ENCODE results near the gene SNX33. TPM values are rescaled to one million over a fixed set of nuclear protein-coding genes. Genes with fewer than 3 reads are reported as not detected.

SNX33 gene
- total RNA-seq, 2 donors from 2014 or later = 1.7 to 1.8 TPM

- ATAC-seq (no peak), DNase-seq (no peak)
- Mint-ChIP-seq H3K4me3 (no peak overlapping the region), H3K27me3 (no peaks in the 10 kb centered on the region), H3K27ac (peak overlapping the region; percentile 79), H3K36me3 (ENCODE audit: low read depth) (no peaks in the 10 kb centered on the region), H3K4me1 (peaks cover 31% of the 10 kb centered on the region)
- H3K9me3 ChIP-seq (ENCODE audit: control insufficient read depth, low read length, poor library complexity, severe bottlenecking) = no peaks in the 10 kb centered on the region
Observed at GRCh38 chr15:75636026-75636425, 11.7 kb upstream of the SNX33 start.

GRCh38 chr15:75637245-75638009 is 10.3 kb upstream of the SNX33 start:
- no peaks in the 10 kb centered on the region for H3K36me3 Mint-ChIP-seq (ENCODE audit: low read depth)
- H3K4me3 Mint-ChIP-seq = peak overlapping the region; percentile 94
- no peak for DNase-seq
- peaks cover 36% of the 10 kb centered on the region for H3K4me1 Mint-ChIP-seq
- H3K9me3 ChIP-seq (ENCODE audit: control insufficient read depth, low read length, poor library complexity, severe bottlenecking) = no peaks in the 10 kb centered on the region
- no peaks in the 10 kb centered on the region for H3K27me3 Mint-ChIP-seq
- ATAC-seq = no peak
- peak overlapping the region; percentile 90 for H3K27ac Mint-ChIP-seq

- DNase-seq = no peak
- Mint-ChIP-seq H3K4me3 (peak overlapping the region; percentile 94), H3K4me1 (peaks cover 38% of the 10 kb centered on the region), H3K27ac (peak overlapping the region; percentile 90), H3K36me3 (ENCODE audit: low read depth) (no peaks in the 10 kb centered on the region), H3K27me3 (no peaks in the 10 kb centered on the region)
- no peak for ATAC-seq
- no peaks in the 10 kb centered on the region for H3K9me3 ChIP-seq (ENCODE audit: control insufficient read depth, low read length, poor library complexity, severe bottlenecking)
Observed at GRCh38 chr15:75639191-75639708, 8.5 kb upstream of the SNX33 start.

GRCh38 chr15:75639709-75640482 is 7.8 kb upstream of the SNX33 start, which contains the start of gene IMP3:
IMP3 (minus strand) TSS chr15:75640224; CDS start chr15:75640168, 56 bp downstream.
- Mint-ChIP-seq H3K4me1 (peaks cover 40% of the 10 kb centered on the region), H3K27me3 (no peaks in the 10 kb centered on the region), H3K27ac (peak within 1 kb of the TSS; percentile 90), H3K4me3 (peak within 1 kb of the TSS; percentile 94), H3K36me3 (ENCODE audit: low read depth) (no peaks in the 10 kb centered on the region)
- peak; percentile 92 for ATAC-seq
- no peaks in the 10 kb centered on the region for H3K9me3 ChIP-seq (ENCODE audit: control insufficient read depth, low read length, poor library complexity, severe bottlenecking)
- DNase-seq = peak; percentile 83 to 89 (median 85)

- Mint-ChIP-seq H3K27ac (peak overlapping the region; percentile 90), H3K27me3 (no peaks in the 10 kb centered on the region), H3K4me1 (peaks cover 40% of the 10 kb centered on the region), H3K4me3 (peak overlapping the region; percentile 94), H3K36me3 (ENCODE audit: low read depth) (no peaks in the 10 kb centered on the region)
- DNase-seq (peak in 2 of 3 donors; percentile 23 to 33), ATAC-seq (peak; percentile 53)
- H3K9me3 ChIP-seq (ENCODE audit: control insufficient read depth, low read length, poor library complexity, severe bottlenecking) = no peaks in the 10 kb centered on the region
Observed at GRCh38 chr15:75640483-75641178, 7.1 kb upstream of the SNX33 start.

- Mint-ChIP-seq H3K36me3 (ENCODE audit: low read depth) (no peaks in the 10 kb centered on the region), H3K27ac (peak overlapping the region; percentile 90), H3K4me1 (peaks cover 38% of the 10 kb centered on the region), H3K27me3 (no peaks in the 10 kb centered on the region), H3K4me3 (peak overlapping the region; percentile 94)
- ATAC-seq (no peak), DNase-seq (no peak)
- no peaks in the 10 kb centered on the region for H3K9me3 ChIP-seq (ENCODE audit: control insufficient read depth, low read length, poor library complexity, severe bottlenecking)
Observed at GRCh38 chr15:75641179-75641503, 6.6 kb upstream of the SNX33 start.

GRCh38 chr15:75641603-75642002 is 6.1 kb upstream of the SNX33 start:
- H3K27ac Mint-ChIP-seq = no peak overlapping the region

GRCh38 chr15:75644376-75644775 is 3.3 kb upstream of the SNX33 start:
- Mint-ChIP-seq H3K4me3 (no peak overlapping the region), H3K27me3 (no peaks in the 10 kb centered on the region), H3K4me1 (peaks cover 31% of the 10 kb centered on the region), H3K36me3 (ENCODE audit: low read depth) (no peaks in the 10 kb centered on the region), H3K27ac (peak overlapping the region; percentile 82)
- DNase-seq = no peak
- no peak for ATAC-seq
- H3K9me3 ChIP-seq (ENCODE audit: control insufficient read depth, low read length, poor library complexity, severe bottlenecking) = no peaks in the 10 kb centered on the region

More at GRCh38 chr15:75641603-75642002, 6.1 kb upstream of the SNX33 start:
- ATAC-seq (no peak), DNase-seq (no peak)
- Mint-ChIP-seq H3K4me1 (peaks cover 37% of the 10 kb centered on the region), H3K4me3 (no peak overlapping the region), H3K27me3 (no peaks in the 10 kb centered on the region), H3K36me3 (ENCODE audit: low read depth) (no peaks in the 10 kb centered on the region)
- H3K9me3 ChIP-seq (ENCODE audit: control insufficient read depth, low read length, poor library complexity, severe bottlenecking) = no peaks in the 10 kb centered on the region

- DNase-seq (no peak), ATAC-seq (no peak)
- H3K9me3 ChIP-seq (ENCODE audit: control insufficient read depth, low read length, poor library complexity, severe bottlenecking) = no peaks in the 10 kb centered on the region
- Mint-ChIP-seq H3K27ac (peak overlapping the region; percentile 59), H3K27me3 (no peaks in the 10 kb centered on the region), H3K4me1 (peaks cover 30% of the 10 kb centered on the region), H3K4me3 (peak overlapping the region; percentile 87), H3K36me3 (ENCODE audit: low read depth) (no peaks in the 10 kb centered on the region)
Observed at GRCh38 chr15:75646112-75646943, 1.4 kb upstream of the SNX33 start.

- DNase-seq (no peak), ATAC-seq (peak; percentile 26)
- Mint-ChIP-seq H3K36me3 (ENCODE audit: low read depth) (no peaks in the 10 kb centered on the region), H3K4me3 (peak overlapping the region; percentile 87), H3K27me3 (no peaks in the 10 kb centered on the region), H3K4me1 (peaks cover 34% of the 10 kb centered on the region), H3K27ac (peak overlapping the region; percentile 59)
- no peaks in the 10 kb centered on the region for H3K9me3 ChIP-seq (ENCODE audit: control insufficient read depth, low read length, poor library complexity, severe bottlenecking)
Observed at GRCh38 chr15:75646944-75647364, 758 bp upstream of the SNX33 start.

- H3K4me3 Mint-ChIP-seq = peak overlapping the region; percentile 87
- H3K27ac Mint-ChIP-seq = no peak overlapping the region
- no peaks in the 10 kb centered on the region for H3K9me3 ChIP-seq (ENCODE audit: control insufficient read depth, low read length, poor library complexity, severe bottlenecking)
- H3K4me1 Mint-ChIP-seq = peaks cover 33% of the 10 kb centered on the region
- H3K36me3 Mint-ChIP-seq (ENCODE audit: low read depth) = no peaks in the 10 kb centered on the region
- H3K27me3 Mint-ChIP-seq = no peaks in the 10 kb centered on the region
- DNase-seq (no peak), ATAC-seq (peak; percentile 17)
Observed at GRCh38 chr15:75648156-75649000, 666 bp downstream of the SNX33 start.
